MM.1S (cell line): ENCODE results near the gene MDK.

Source experiments
- DNase-seq: peaks from one replicate; pipeline ENCODE4 v3.0.0-alpha.2; 2015
- H2AFZ ChIP-seq: fragments of 300-600 bp; sonication (generic); 2 replicates; pipeline ENCODE4 v1.6.0; 2016; ENCODE audit warnings: antibody characterized with exemption, low read length
- H3F3A ChIP-seq: fragments of 300-600 bp; sonication (generic); 2 replicates; pipeline ENCODE4 v1.6.1; 2016; ENCODE audit warnings: mild to moderate bottlenecking, antibody characterized with exemption, low read length, moderate library complexity, mixed read lengths; ENCODE audit not compliant: insufficient read depth
- H3K27ac ChIP-seq: fragments of 300-600 bp; sonication (generic); 2 replicates; pipeline ENCODE4 v1.5.1; 2016; ENCODE audit warnings: mild to moderate bottlenecking, low read length
- H3K27me3 ChIP-seq: fragments of 300-600 bp; sonication (generic); replicated peaks from 2 replicates; pipeline ENCODE4 v1.6.0; 2016; ENCODE audit warnings: low read length; ENCODE audit not compliant: insufficient read depth
- H3K36me3 ChIP-seq: fragments of 300-600 bp; sonication (generic); replicated peaks from 2 replicates; pipeline ENCODE4 v1.6.1; 2016; ENCODE audit warnings: mild to moderate bottlenecking, low read length, mixed read lengths; ENCODE audit not compliant: insufficient read depth
- H3K4me1 ChIP-seq: fragments of 300-600 bp; sonication (generic); 2 replicates; pipeline ENCODE4 v1.6.1; 2016; ENCODE audit warnings: low read length, mixed read lengths
- H3K4me2 ChIP-seq: fragments of 300-600 bp; sonication (generic); 2 replicates; pipeline ENCODE4 v1.6.0; 2016; ENCODE audit warnings: low read depth, low read length
- H3K4me3 ChIP-seq: fragments of 300-600 bp; sonication (generic); 2 replicates; pipeline ENCODE4 v1.5.1; 2016; ENCODE audit warnings: low read length, mixed read lengths
- H3K79me2 ChIP-seq: fragments of 300-600 bp; sonication (generic); 2 replicates; pipeline ENCODE4 v1.6.1; 2016; ENCODE audit warnings: mixed run types, low read length, mixed read lengths
- H3K9ac ChIP-seq: fragments of 300-600 bp; sonication (generic); 2 replicates; pipeline ENCODE4 v1.6.1; 2016; ENCODE audit warnings: low read length, mixed read lengths
- H3K9me2 ChIP-seq: fragments of 300-600 bp; sonication (generic); replicated peaks from 2 replicates; pipeline ENCODE4 v1.6.1; 2016; ENCODE audit warnings: mild to moderate bottlenecking, low read length, mixed read lengths; ENCODE audit not compliant: insufficient read depth
- H3K9me3 ChIP-seq: fragments of 300-600 bp; sonication (generic); replicated peaks from 2 replicates; pipeline ENCODE4 v1.6.1; 2016; ENCODE audit warnings: mild to moderate bottlenecking, low read length, mixed read lengths; ENCODE audit not compliant: insufficient read depth
- H4K20me1 ChIP-seq: fragments of 300-600 bp; sonication (generic); 2 replicates; pipeline ENCODE4 v1.6.1; 2016; ENCODE audit warnings: mild to moderate bottlenecking, low read length, moderate library complexity, mixed read lengths; ENCODE audit not compliant: insufficient read depth
- CTCF ChIP-seq: fragments of 300-600 bp; sonication (generic); IDR thresholded peaks from 2 replicates; pipeline ENCODE4 v1.5.1; 2016; ENCODE audit warnings: antibody characterized with exemption, low read length, mixed read lengths
- EZH2 ChIP-seq: fragments of 300-600 bp; sonication (generic); optimal IDR thresholded peaks from 2 replicates; pipeline ENCODE3; 2017; ENCODE audit warnings: low read depth, mild to moderate bottlenecking, antibody characterized with exemption, low read length, mixed read lengths
- EZH2phosphoT487 ChIP-seq: fragments of 300-600 bp; sonication (generic); IDR thresholded peaks from 2 replicates; pipeline ENCODE4 v1.6.1; 2018; ENCODE audit warnings: antibody characterized with exemption, low read length

The MDK gene

GRCh38 chr11:46407635-46408034 lies 26.2 kb downstream of the MDK start:
- Histone ChIP-seq H3K4me2 (no peak overlapping the region), H3K4me3 (no peak overlapping the region), H4K20me1 (no peaks in the 10 kb centered on the region), H3K79me2 (no peaks in the 10 kb centered on the region), H3K27me3 (no peaks in the 10 kb centered on the region), H2AFZ (no peak overlapping the region), H3K9me3 (no peaks in the 10 kb centered on the region), H3K36me3 (0 out of 2 replicates have a peak, but pooled peaks cover 5% of the 10 kb centered on the region), H3F3A (no peaks in the 10 kb centered on the region), H3K4me1 (no peaks in the 10 kb centered on the region), H3K27ac (no peak overlapping the region), H3K9ac (no peak overlapping the region), H3K9me2 (no peaks in the 10 kb centered on the region)
- no peak for TF ChIP-seq EZH2phosphoT487
- no peak for TF ChIP-seq EZH2
- no peak for TF ChIP-seq CTCF
- no peak for DNase-seq

GRCh38 chr11:46408407-46408986 lies 27.0 kb downstream of the MDK start:
- Histone ChIP-seq H3K4me2 (no peak overlapping the region), H3K9me2 (no peaks in the 10 kb centered on the region), H2AFZ (no peak overlapping the region), H3K4me3 (no peak overlapping the region), H3K4me1 (no peaks in the 10 kb centered on the region), H3K36me3 (0 out of 2 replicates have a peak, but pooled peaks cover 5% of the 10 kb centered on the region), H3F3A (no peaks in the 10 kb centered on the region), H3K79me2 (no peaks in the 10 kb centered on the region), H4K20me1 (no peaks in the 10 kb centered on the region), H3K27ac (no peak overlapping the region), H3K27me3 (no peaks in the 10 kb centered on the region), H3K9me3 (no peaks in the 10 kb centered on the region), H3K9ac (no peak overlapping the region)
- TF ChIP-seq CTCF (no peak), EZH2phosphoT487 (no peak), EZH2 (no peak)
- DNase-seq: no peak

- no peaks in the 10 kb centered on the region for H3K9me3 ChIP-seq
Observed at GRCh38 chr11:46410021-46410420, 28.6 kb downstream of the MDK start.

More at GRCh38 chr11:46410021-46410420, 28.6 kb downstream of the MDK start:
- DNase-seq: no peak
- no peaks in the 10 kb centered on the region for H3K9me2 ChIP-seq
- no peaks in the 10 kb centered on the region for H3F3A ChIP-seq
- no peak overlapping the region for H3K9ac ChIP-seq
- 0 out of 2 replicates have a peak, but pooled peaks cover 5% of the 10 kb centered on the region for H3K36me3 ChIP-seq
- no peaks in the 10 kb centered on the region for H4K20me1 ChIP-seq
- no peak overlapping the region for H3K4me3 ChIP-seq
- no peak overlapping the region for H3K4me2 ChIP-seq
- H2AFZ ChIP-seq: no peak overlapping the region
- H3K27me3 ChIP-seq: no peaks in the 10 kb centered on the region
- no peaks in the 10 kb centered on the region for H3K4me1 ChIP-seq
- H3K27ac ChIP-seq: no peak overlapping the region
- H3K79me2 ChIP-seq: no peaks in the 10 kb centered on the region
- no peak for TF ChIP-seq EZH2phosphoT487
- no peak for TF ChIP-seq EZH2
- TF ChIP-seq CTCF: no peak
